ENCODE measurements around the gene CCDC187. TPM values are rescaled to one million over a fixed set of nuclear protein-coding genes. Genes with fewer than 3 reads are reported as not detected.
A peak's percentile ranks its signal among the peaks of the same experiment; 100 is the strongest.

The CCDC187 gene
- total and polyA plus RNA-seq, 2 of the 8 experiments (the other 6 are each of a cell fraction or from before 2014, with no cell fraction given), result 0.02 TPM; not detected in 1

DNA sequence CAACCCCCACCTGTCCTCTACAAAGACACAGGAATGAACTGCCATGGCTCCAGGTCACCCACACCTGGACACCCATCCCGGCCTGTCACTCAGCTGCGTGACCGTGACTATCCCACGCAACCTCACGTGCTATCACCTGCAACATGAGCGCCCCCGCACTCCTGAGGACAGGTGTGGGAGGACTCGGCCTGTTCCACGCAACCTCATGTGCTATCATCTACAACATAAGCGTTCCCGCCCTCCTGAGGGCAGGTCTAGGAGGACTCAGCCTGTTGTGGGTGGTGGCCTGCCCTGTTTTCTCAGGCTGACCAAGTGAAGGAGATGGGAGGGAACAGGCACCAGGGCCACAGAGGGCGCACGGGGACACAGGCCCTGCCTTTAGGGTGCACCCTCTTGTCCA, 62.4 kb downstream of the CCDC187 start:
- Histone ChIP-seq H3K79me1 (ENCODE audit: low read depth, low read length) (peaks cover 32% of the 10 kb centered on the region), H2BK12ac (ENCODE audit: low read depth, low read length) (no peak overlapping the region), H3K79me2 (ENCODE audit: control insufficient read depth in 1 of 2, insufficient read depth in 2 of 2, low read length in 2 of 2) (peaks cover 11 to 77% of the 10 kb centered on the region in 2 experiments), H3K4me1 (replicated peaks in 1 of 4; ENCODE audit: control insufficient read depth in 3 of 4, insufficient read depth in 4 of 4, low read length in 3 of 4) (peaks cover 3 to 12% (median 8%) of the 10 kb centered on the region in 4 experiments; a peak in 6 of 7 replicates), H3K27ac (ENCODE audit: low read depth, low read length) (no peak overlapping the region), H2AK5ac (ENCODE audit: low read depth, low read length) (no peak overlapping the region), H3K56ac (replicated peaks; ENCODE audit: insufficient read length, low read depth, low read length) (no peak overlapping the region), H2AFZ (ENCODE audit: low read length) (no peak overlapping the region), H3K14ac (ENCODE audit: insufficient read length) (no peak overlapping the region), H2BK15ac (ENCODE audit: low read length) (no peak overlapping the region), H3K27me3 (replicated peaks in 1 of 4; ENCODE audit: control insufficient read depth in 3 of 4, extremely low read depth in 1 of 4, insufficient read depth in 3 of 4, low read length in 3 of 4) (peaks cover 0 to 5% (median under 1%) of the 10 kb centered on the region in 4 experiments; a peak in 4 of 7 replicates), H3K4me3 (ENCODE audit: extremely low read depth in 1 of 4, insufficient read depth in 2 of 4, low read depth in 3 of 4, low read length in 4 of 4) (no peak overlapping the region), H2BK20ac (ENCODE audit: low read length) (no peak overlapping the region), H4K20me1 (replicated peaks in 1 of 2; ENCODE audit: control insufficient read depth in 1 of 2, insufficient read depth in 2 of 2, low read length in 2 of 2) (peaks cover 22 to 38% of the 10 kb centered on the region in 2 experiments), H2BK5ac (ENCODE audit: low read depth, low read length) (no peak overlapping the region), H4K8ac (ENCODE audit: extremely low read depth, insufficient read depth, low read length) (0 out of 2 replicates have a peak overlapping the region, but pooled peaks have one; percentile 18), H4K5ac (ENCODE audit: insufficient read length, low read depth, low read length) (no peak overlapping the region), H2BK120ac (replicated peaks; ENCODE audit: low read depth, low read length) (no peak overlapping the region), H3K23me2 (ENCODE audit: low read depth, low read length) (no peaks in the 10 kb centered on the region; the same call in 1 of the 2 replicates), H4K91ac (replicated peaks; ENCODE audit: insufficient read length, low read length) (no peak overlapping the region), H3K9me3 (ENCODE audit: insufficient read depth in 2 of 2, low read depth in 1 of 2, low read length in 1 of 2) (no peaks in the 10 kb centered on the region), H3K23ac (ENCODE audit: insufficient read length) (no peak overlapping the region), H3K4me2 (ENCODE audit: insufficient read depth in 1 of 2, low read depth in 2 of 2, low read length in 2 of 2) (no peak overlapping the region), H3K4ac (replicated peaks; ENCODE audit: insufficient read length, low read depth, low read length) (no peak overlapping the region), H3K9ac (replicated peaks in 1 of 4; ENCODE audit: extremely low read depth in 1 of 4, low read depth in 3 of 4, low read length in 3 of 4) (no peak overlapping the region), H3K36me3 (ENCODE audit: control insufficient read depth in 2 of 4, insufficient read depth in 4 of 4, low read length in 3 of 4) (peaks cover 0 to 7% (median 3%) of the 10 kb centered on the region in 4 experiments; a peak in 4 of 8 replicates), H3K18ac (ENCODE audit: extremely low read depth, low read length) (no peak overlapping the region)
- no peak for FAIRE-seq
- ChIA-PET CTCF (ENCODE audit: partially characterized antibody) (interaction anchor here (0.8 to 2.6 kb wide), 6 partner anchors 15 to 103 kb away, joined by 3 to 10 read pairs (median 4); no protein-coding TSS in a partner anchor), POLR2A (ENCODE audit: partially characterized antibody) (interaction anchor here (0.6 to 0.9 kb wide), 3 partner anchors 19 to 1956 kb away, joined by 3 to 4 read pairs (median 3); no protein-coding TSS in a partner anchor)
- WGBS, 2 experiments (ENCODE audit: extremely low coverage in 1 of 2, insufficient coverage in 1 of 2, insufficient read length in 1 of 2, insufficient replicate concordance in 2 of 2, low coverage in 1 of 2, low lambda C conversion rate in 2 of 2, missing lambda C conversion rate in 1 of 2), result 95% methylated on average over 13 of the region's 13 CpGs; no CpG with 5 or more reads in 1 of the 2 experiments
- no peak for DNase-seq (ENCODE audit: low read depth in 1 of 2, low spot score in 2 of 2)
- TF ChIP-seq SIRT6 (IDR thresholded peaks at IDR 0.05; ENCODE audit: low read length), result no peak
- no peak for TF ChIP-seq JUN (IDR thresholded peaks at IDR 0.05; ENCODE audit: low read depth, low read length)
- TF ChIP-seq CBX8 (IDR thresholded peaks at IDR 0.05; ENCODE audit: borderline replicate concordance, low read depth, low read length), result no peak
- no peak for TF ChIP-seq EGR1 (IDR thresholded peaks at IDR 0.05; ENCODE audit: borderline replicate concordance, low read depth, low read length)
